ENCODE measurements around the gene TXNDC5. TPM values are rescaled to one million over a fixed set of nuclear protein-coding genes. Genes with fewer than 3 reads are reported as not detected.

The TXNDC5 gene
- total and polyA plus RNA-seq, 2 donors (not counting 3 experiments of a cell fraction or from before 2014, with no cell fraction given): 1,665 to 2,629 TPM

DNA sequence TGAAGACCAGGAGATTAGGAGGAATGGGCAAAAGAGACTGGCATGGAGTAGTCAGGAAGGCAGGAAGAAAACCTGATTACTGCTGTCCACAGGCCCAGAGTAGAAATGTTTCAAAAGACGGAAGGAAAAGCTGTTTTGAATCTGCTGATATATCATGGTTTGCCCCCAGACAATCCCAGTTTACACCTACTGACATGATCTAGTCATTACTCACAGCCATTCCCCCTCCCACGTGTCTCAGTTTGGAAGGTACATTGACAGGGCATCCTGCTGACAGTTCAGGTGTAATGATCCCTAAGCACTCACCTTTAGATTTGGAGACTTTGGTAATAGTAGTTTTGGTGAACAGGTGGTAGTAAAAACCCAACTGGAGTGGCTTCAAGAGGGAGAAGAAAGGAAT lies 9.8 kb upstream of the TXNDC5 start:
- H3K27me3 ChIP-seq (ENCODE audit: control insufficient read depth in 2 of 2, insufficient read depth in 2 of 2, low read length in 2 of 2): no peaks in the 10 kb centered on the region
- no peak overlapping the region for H3K4me2 ChIP-seq (ENCODE audit: insufficient read depth, low read length)
- BruUV-seq (replicated peaks): no TSS peak
- POLR2A ChIA-PET: no interaction called here
- FAIRE-seq (no peak), DNase-seq (ENCODE audit: low read depth, low spot score) (no peak)
- no peaks in the 10 kb centered on the region for H3K79me2 ChIP-seq (ENCODE audit: control insufficient read depth, insufficient read depth, low read length)
- intact Hi-C loops (cut with micrococcal nuclease): no loop called here
- H3K9me1 ChIP-seq (replicated peaks; ENCODE audit: control insufficient read depth, extremely low read depth, insufficient read depth, low read length): no peaks in the 10 kb centered on the region
- H3K36me3 ChIP-seq (ENCODE audit: control insufficient read depth in 2 of 2, extremely low read depth in 1 of 2, insufficient read depth in 2 of 2, low read length in 2 of 2): no peaks in the 10 kb centered on the region
- CTCF ChIA-PET: no interaction called here
- dilution Hi-C loops (cut with MboI; ENCODE audit: extremely low pct_ligation_motif_present, low sequenced_read_pairs): no loop called here
- no peaks in the 10 kb centered on the region for H3K9me3 ChIP-seq (replicated peaks; ENCODE audit: control insufficient read depth, insufficient read depth, low read length)
- H3K4me3 ChIP-seq (replicated peaks in 1 of 3; ENCODE audit: insufficient read depth in 1 of 3, low read depth in 1 of 3, low read length in 3 of 3): no peak overlapping the region
- TF ChIP-seq GATA2 (IDR thresholded peaks at IDR 0.05; ENCODE audit: insufficient read depth, insufficient read length, low read depth, low read length) (no peak), POLR2A (IDR thresholded peaks at IDR 0.05; ENCODE audit: low read depth, low read length) (no peak), POLR2AphosphoS5 (IDR thresholded peaks at IDR 0.05; ENCODE audit: insufficient read depth, low read depth, low read length) (no peak), MYC (IDR thresholded peaks at IDR 0.05; ENCODE audit: low read depth, low read length) (no peak), JUN (IDR thresholded peaks at IDR 0.05; ENCODE audit: borderline replicate concordance, insufficient read depth, insufficient read length, low read depth) (no peak), EZH2 (IDR thresholded peaks at IDR 0.05; ENCODE audit: borderline replicate concordance, low read depth, low read length, severe bottlenecking) (no peak), MAX (IDR thresholded peaks at IDR 0.05; ENCODE audit: insufficient read depth, insufficient read length) (no peak), FOS (IDR thresholded peaks at IDR 0.05; ENCODE audit: borderline replicate concordance, insufficient read depth, low read length) (no peak)
- TF ChIP-seq, protein P1, sequence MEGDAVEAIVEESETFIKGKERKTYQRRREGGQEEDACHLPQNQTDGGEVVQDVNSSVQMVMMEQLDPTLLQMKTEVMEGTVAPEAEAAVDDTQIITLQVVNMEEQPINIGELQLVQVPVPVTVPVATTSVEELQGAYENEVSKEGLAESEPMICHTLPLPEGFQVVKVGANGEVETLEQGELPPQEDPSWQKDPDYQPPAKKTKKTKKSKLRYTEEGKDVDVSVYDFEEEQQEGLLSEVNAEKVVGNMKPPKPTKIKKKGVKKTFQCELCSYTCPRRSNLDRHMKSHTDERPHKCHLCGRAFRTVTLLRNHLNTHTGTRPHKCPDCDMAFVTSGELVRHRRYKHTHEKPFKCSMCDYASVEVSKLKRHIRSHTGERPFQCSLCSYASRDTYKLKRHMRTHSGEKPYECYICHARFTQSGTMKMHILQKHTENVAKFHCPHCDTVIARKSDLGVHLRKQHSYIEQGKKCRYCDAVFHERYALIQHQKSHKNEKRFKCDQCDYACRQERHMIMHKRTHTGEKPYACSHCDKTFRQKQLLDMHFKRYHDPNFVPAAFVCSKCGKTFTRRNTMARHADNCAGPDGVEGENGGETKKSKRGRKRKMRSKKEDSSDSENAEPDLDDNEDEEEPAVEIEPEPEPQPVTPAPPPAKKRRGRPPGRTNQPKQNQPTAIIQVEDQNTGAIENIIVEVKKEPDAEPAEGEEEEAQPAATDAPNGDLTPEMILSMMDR (IDR thresholded peaks at IDR 0.05; ENCODE audit: extremely low read depth in 1 of 2, insufficient read depth in 1 of 2, low read depth in 1 of 2, low read length in 2 of 2): no peak
- H3K9ac ChIP-seq (replicated peaks; ENCODE audit: extremely low read depth, insufficient read depth, low read length): no peak overlapping the region
- H3K27ac ChIP-seq (ENCODE audit: insufficient read depth, low read depth, low read length): no peak overlapping the region
- H2AFZ ChIP-seq (ENCODE audit: low read depth, low read length): no peak overlapping the region
- H4K20me1 ChIP-seq (replicated peaks; ENCODE audit: control insufficient read depth, extremely low read depth, insufficient read depth, low read length): no peaks in the 10 kb centered on the region
- peaks cover 4% of the 10 kb centered on the region for H3K4me1 ChIP-seq (ENCODE audit: control insufficient read depth, extremely low read depth, insufficient read depth, low read length)

All from endothelial cell of umbilical vein (primary cell).